Epidermal melanocyte (primary cell): ENCODE results near the gene DLGAP1.

Experiments
- DNase-seq: peaks from one replicate; pipeline ENCODE4 v3.0.0; 2011; ENCODE audit warnings: low spot score; ENCODE audit not compliant: insufficient read length

DLGAP1 gene

DNA sequence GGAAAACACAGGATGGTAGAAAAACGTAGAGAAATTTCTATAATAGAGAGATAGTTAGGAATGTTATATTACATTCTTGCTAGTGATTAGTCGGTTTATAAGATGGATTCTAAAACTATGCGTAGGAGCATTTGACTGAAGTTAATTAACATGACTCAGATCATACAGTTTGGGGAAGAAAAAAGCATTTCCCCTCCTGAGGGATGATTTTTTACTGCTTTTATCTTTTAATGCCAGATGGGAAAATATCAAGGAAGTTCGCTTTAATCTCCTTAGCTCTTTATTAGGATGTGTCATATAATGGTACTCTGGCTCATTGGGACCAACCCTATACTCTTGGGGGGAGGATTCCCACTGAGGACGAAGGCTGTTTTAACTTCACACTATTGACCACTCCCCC, 503.1 kb downstream of the DLGAP1 start:
- no peak for DNase-seq

- no peak for DNase-seq
These were observed 504.3 kb downstream of the DLGAP1 start for GRCh38 chr18:3950668-3951404.

DNA sequence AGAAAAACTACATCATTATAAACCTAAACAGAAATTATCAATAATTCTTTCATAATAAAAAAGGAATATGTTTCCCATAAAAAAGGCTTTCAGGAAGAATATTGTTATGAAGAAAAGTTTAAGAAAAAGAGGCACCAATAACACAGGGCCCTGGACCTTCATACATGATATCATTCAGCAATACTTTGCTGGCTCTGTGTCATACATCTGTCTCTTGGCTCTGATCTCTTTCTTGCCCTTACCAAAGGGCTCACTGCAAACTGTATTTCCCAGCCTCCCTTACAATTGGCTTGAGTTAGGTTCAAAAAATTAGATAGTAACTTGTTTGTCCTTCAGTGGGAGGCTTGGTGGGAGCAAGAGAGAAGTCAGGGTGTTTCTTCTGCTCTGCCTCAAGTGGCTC, 506.1 kb downstream of the DLGAP1 start:
- no peak for DNase-seq

DNA sequence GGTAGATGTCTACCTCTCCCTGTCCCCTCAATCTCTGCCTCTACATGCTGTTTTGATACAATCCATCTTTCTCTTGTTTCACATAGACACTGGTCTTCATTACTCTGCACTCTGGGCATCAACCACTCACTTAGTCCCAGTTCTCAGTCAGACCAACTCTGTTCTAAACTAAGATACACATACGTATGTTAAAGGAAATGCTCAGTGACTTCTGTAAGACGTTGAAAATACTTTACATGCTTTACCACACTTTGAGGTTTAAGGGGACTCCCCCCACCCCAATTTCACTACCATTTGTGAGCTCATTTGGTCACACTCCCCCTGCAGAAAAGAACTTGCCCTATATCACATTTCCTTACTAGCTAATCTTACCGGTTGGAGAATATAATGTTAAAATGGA, 507.7 kb downstream of the DLGAP1 start:
- no peak for DNase-seq

GRCh38 chr18:3935305-3935704, 519.8 kb downstream of the DLGAP1 start:
- no peak for DNase-seq

GRCh38 chr18:3932276-3932675, 522.8 kb downstream of the DLGAP1 start:
- DNase-seq: no peak

DNA sequence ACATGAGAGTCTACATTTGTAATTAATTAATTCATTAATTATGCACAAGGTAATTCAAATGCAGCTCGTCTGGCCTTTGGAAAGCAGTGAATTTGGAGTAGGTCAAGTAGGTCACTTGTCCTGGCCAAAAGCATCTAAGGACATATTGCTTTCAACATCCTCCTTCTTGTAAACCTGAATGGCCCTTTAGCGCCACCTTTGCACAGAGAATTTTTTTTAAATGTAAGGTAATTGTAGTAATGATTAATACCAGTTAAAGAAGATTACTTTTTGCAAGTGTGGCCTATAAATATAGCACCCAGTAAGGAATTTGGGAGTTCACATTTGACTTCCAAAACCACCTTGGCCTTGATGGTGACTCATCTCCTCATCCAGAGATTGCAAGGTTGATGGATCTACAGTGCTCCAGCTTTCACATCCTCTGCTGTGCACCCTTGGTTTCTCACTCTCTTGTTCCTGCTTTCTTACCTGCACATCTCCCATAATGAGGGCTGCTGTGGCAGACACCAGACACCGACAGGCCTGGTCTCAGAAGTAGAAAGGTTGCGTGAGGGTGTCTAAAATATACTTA, 523.5 kb downstream of the DLGAP1 start:
- DNase-seq: no peak

DNA sequence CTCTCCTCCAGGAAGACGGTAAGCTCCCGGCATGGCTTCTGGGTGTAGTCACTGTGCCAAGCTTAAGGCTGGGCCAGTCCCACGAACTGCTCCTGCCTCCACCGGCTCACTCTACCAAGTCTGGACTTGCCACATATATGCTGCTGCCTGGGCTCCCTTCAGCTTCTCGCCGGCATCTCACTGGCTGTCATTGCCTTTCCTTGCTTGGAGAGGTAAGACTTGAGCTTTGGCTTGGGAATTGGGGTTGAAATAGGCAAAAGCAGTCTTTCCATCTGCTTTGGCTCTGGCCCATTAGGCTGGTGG, 524.1 kb downstream of the DLGAP1 start:
- no peak for DNase-seq

- DNase-seq: no peak
These were observed 524.7 kb downstream of the DLGAP1 start for GRCh38 chr18:3930126-3931012.

GRCh38 chr18:3924455-3924854, 530.7 kb downstream of the DLGAP1 start:
- no peak for DNase-seq

DNA sequence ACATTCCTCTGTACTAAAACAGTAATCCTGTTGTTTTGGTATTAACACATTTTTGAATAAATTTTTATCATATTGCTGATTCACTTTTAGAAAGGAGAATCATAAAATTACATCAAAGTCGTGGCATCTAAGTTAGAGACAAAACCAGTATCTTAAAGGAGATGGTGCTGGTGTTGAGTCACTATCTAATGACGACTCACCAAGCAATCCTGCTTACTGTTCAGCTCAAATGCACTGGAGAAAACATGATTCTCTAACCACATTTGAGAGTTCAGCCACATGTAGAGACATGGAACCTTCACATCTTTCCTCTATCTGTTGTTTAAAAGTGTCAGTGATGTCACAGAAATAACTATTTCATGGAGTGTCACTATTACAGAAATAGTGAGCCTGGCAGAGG, 531.4 kb downstream of the DLGAP1 start:
- DNase-seq: no peak

GRCh38 chr18:3921826-3922225, 533.3 kb downstream of the DLGAP1 start:
- no peak for DNase-seq

GRCh38 chr18:3920832-3921231, 534.3 kb downstream of the DLGAP1 start:
- no peak for DNase-seq

GRCh38 chr18:3919396-3920061, 535.6 kb downstream of the DLGAP1 start:
- no peak for DNase-seq

- no peak for DNase-seq
These were observed 539.0 kb downstream of the DLGAP1 start for GRCh38 chr18:3916082-3916481.

DNA sequence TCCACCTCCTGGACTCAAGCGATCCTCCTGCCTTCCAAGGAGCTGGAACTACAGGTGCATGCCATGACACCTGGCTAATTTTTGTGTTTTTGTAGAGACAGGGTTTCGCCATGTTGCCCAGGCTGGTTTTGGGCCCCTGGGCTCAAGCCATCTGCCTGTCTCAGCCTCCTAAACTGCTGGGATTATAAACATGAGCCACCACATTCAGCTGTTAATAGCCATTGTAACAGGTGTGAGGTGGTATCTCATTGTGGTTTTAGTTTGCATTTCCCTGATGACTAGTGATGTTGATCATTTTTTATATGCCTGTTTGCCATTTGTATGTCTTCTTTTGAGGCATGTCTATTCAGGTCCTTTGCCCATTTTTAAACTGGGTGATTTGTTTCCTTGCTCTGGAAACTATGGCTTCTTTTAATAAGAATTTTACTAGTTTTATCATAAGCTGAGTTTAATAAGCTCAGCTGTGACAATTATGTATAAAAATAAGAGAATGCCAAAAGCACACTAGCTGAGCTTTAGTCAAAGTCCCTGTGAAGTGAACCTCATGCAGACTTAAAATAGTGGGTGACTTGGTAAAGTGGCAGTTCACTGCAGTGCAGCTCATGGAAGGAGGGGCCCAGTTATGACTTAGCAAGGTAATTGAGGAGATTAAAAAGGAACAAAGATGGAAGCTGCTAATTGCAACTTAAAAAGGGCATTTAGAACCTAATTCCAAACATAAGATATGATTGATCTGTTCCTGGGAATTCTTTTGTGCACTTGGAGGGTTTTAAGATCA, 540.1 kb downstream of the DLGAP1 start:
- no peak for DNase-seq

DNA sequence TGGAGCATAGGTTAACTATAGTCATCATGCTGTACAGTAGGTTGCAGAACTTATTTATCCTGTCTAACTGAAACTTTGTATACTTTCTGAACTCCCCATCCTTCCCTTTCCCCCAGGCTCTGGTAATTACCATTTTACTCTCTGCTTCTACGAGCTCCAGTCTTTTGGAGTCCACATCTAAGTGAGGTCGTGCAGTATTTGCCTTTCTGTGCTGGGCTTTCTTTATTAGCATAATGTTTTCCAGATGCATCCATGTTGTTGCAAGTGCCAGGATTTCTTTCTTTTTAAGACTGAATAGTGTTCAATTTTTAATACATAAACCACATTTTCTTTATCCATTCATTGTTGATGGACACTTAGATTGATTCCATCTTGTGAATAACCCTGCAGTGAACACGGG, 541.0 kb downstream of the DLGAP1 start:
- no peak for DNase-seq

- DNase-seq: no peak
These were observed 542.4 kb downstream of the DLGAP1 start for GRCh38 chr18:3912705-3913104.

GRCh38 chr18:3911413-3911812, 543.7 kb downstream of the DLGAP1 start:
- DNase-seq: no peak

GRCh38 chr18:3910512-3910911, 544.6 kb downstream of the DLGAP1 start:
- DNase-seq: no peak

GRCh38 chr18:3907955-3908354, 547.2 kb downstream of the DLGAP1 start:
- no peak for DNase-seq
